Activated CD4-positive, alpha-beta T cell treated with anti-CD3 and anti-CD28 coated beads, Interleukin-2, amount 10 ng/mL, durations not matched to agents 7 days and 5 days (primary cell): ENCODE results near the gene ARHGAP10. TPM values are rescaled to one million over a fixed set of nuclear protein-coding genes. Genes with fewer than 3 reads are reported as not detected.

Experiments used
- CTCF ChIA-PET: fragments of 350-600 bp; sonication (Branson Sonifier 250); formaldehyde crosslinking; loops from one replicate; lab custom pipeline; 2021; ENCODE audit warnings: antibody characterized with exemption; lab: Charles Lee
- POLR2A ChIA-PET: fragments of 350-600 bp; sonication (Branson Sonifier 250); formaldehyde crosslinking; loops from one replicate; lab custom pipeline; 2021; ENCODE audit warnings: antibody characterized with exemption; lab: Charles Lee
- DNase-seq: peaks from one replicate; pipeline ENCODE4 v3.0.0-alpha.2; 2020
- H3K27ac Mint-ChIP-seq: one replicate; pipeline ENCODE4 v1.8.0; 2021; ENCODE audit warnings: mild to moderate bottlenecking, moderate library complexity, mixed read lengths
- H3K27me3 Mint-ChIP-seq: one replicate; pipeline ENCODE4 v1.8.0; 2021; ENCODE audit warnings: mixed read lengths
- H3K36me3 Mint-ChIP-seq: one replicate; pipeline ENCODE4 v1.8.0; 2021; ENCODE audit warnings: low read depth, mixed read lengths
- H3K4me1 Mint-ChIP-seq: one replicate; pipeline ENCODE4 v1.8.0; 2021; ENCODE audit warnings: mixed read lengths
- H3K4me3 Mint-ChIP-seq: one replicate; pipeline ENCODE4 v1.8.0; 2021; ENCODE audit warnings: mild to moderate bottlenecking, moderate library complexity, mixed read lengths
- H3K9me3 Mint-ChIP-seq: one replicate; pipeline ENCODE4 v1.8.0; 2021; ENCODE audit warnings: mixed read lengths
- total RNA-seq, 2 experiments: library from RNA; stranded (reverse); gene quantifications; one replicate each; pipeline ENCODE4 v1.2.3, GENCODE V29; 2021

Gene ARHGAP10, protein sequence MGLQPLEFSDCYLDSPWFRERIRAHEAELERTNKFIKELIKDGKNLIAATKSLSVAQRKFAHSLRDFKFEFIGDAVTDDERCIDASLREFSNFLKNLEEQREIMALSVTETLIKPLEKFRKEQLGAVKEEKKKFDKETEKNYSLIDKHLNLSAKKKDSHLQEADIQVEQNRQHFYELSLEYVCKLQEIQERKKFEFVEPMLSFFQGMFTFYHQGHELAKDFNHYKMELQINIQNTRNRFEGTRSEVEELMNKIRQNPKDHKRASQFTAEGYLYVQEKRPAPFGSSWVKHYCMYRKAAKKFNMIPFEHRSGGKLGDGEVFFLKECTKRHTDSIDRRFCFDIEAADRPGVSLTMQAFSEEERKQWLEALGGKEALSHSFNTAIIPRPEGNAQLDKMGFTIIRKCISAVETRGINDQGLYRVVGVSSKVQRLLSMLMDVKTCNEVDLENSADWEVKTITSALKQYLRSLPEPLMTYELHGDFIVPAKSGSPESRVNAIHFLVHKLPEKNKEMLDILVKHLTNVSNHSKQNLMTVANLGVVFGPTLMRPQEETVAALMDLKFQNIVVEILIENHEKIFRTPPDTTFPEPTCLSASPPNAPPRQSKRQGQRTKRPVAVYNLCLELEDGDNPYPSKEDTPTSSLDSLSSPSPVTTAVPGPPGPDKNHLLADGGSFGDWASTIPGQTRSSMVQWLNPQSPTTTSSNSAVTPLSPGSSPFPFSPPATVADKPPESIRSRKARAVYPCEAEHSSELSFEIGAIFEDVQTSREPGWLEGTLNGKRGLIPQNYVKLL
- 10 to 100 TPM in 1 of 2 experiments, 1 to 10 TPM in 1; 9.4 to 10.7 TPM for total RNA-seq

DNA sequence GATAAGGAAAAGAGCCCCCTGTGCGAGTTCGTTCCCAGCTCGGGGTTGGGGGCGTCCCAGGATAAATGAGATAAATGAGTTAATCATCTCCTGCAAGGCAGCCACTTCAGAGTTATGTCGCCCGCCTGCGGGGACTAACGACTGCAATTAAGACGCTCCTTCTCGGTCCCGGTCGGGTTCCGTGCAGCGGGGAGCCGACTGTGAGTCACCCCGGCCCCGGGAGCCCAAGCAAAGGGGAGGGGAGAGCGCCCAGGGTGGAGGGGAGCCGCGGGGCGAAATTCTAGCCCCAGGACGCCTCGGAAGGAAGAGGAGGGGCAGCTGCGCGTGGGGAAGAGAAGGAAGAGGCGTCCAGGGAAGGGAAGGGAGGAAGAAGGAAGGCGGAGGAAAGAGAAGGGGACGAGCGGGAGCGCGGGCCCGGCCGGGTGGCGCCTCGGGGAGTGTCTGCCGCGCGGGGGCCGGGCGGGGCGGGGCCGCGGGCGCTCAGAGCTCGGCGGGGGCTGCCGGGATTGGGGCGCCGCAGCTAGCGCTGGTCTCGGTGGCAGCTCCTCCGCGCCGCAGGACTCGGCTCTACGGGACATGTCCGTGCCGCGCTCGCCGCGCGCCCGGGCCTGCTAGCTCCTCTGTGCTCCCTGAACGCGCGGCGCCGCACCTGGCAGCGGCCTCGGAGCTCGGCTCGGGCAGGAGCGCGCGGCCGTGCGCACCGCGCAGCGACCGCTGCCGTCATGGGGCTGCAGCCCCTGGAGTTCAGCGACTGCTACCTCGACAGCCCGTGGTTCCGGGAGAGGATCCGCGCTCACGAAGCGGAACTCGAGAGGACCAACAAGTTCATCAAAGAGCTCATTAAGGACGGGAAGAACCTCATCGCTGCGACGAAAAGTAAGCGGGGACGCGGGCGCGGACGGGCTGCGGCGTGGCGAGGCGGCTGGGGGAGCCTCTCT, at the start of gene ARHGAP10:
ARHGAP10 (plus strand) TSS at position 509 of the 938 bp plus-strand sequence; CDS start at position 723, 214 bp downstream.
- peaks cover 43% of the 10 kb centered on the region for H3K4me1 Mint-ChIP-seq
- H3K36me3 Mint-ChIP-seq: no peaks in the 10 kb centered on the region
- ChIA-PET CTCF (interaction anchor here (0.6 to 1.7 kb wide), 11 partner anchors 10 to 135 kb away, joined by 3 to 9 read pairs (median 3); no protein-coding TSS in a partner anchor), POLR2A (interaction anchor here (0.7 to 1.1 kb wide), 2 partner anchors 18 to 60 kb away, joined by 3 to 5 read pairs; no protein-coding TSS in a partner anchor)
- peak; percentile 57 for DNase-seq
- no peaks in the 10 kb centered on the region for H3K9me3 Mint-ChIP-seq
- H3K4me3 Mint-ChIP-seq: peak within 1 kb of the TSS; percentile 90
- peaks cover 27% of the 10 kb centered on the region for H3K27me3 Mint-ChIP-seq
- peak within 1 kb of the TSS; percentile 91 for H3K27ac Mint-ChIP-seq

DNA sequence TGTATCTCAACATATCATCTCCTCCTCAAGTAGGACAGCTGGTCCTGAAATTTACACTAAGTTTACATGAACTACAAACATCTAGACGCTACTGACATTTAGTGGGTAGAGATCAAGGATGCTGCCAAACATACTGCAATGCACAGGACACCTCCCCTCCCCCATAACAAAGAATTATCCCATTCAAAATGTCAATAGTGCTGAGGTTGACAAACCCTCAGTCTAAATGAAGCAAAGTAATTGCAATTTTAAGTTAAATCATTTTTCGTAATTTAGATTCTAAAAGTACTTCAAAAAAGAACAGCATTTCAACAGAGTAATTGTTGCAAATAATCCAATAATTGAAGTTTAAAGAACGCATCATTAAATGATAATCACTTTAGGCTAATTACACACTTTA, 49.1 kb upstream of the ARHGAP10 start:
- ChIA-PET CTCF (interaction anchor here (1.1 to 2.8 kb wide), 3 partner anchors 8 to 183 kb away, joined by 3 to 23 read pairs (median 6); no protein-coding TSS in a partner anchor), POLR2A (no interaction called here)
- Mint-ChIP-seq H3K4me3 (peak overlapping the region; percentile 98), H3K27ac (peak overlapping the region; percentile 96), H3K4me1 (peaks cover 32% of the 10 kb centered on the region), H3K36me3 (peaks cover 19% of the 10 kb centered on the region), H3K27me3 (peaks cover 12% of the 10 kb centered on the region), H3K9me3 (no peaks in the 10 kb centered on the region)
- DNase-seq: no peak

DNA sequence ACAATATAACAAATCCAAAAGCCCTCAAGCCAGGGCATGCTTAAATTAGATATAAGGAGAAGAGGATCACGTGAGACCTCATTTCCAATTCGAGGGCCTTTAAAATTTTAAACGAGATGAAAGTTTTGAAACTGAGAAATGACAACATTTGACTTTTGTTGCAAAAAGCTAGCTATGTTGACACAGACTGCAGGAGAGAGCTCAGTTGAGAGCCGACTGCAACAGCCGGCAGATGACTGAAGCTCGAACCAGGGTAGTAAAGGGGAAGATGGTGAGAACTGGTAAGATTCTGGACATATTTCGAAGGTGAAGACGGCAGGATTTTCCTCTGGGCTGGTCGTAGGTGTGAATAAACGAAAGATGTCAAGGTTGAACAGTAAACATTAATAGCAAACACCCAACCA, 48.7 kb upstream of the ARHGAP10 start:
- Mint-ChIP-seq H3K36me3 (peaks cover 16% of the 10 kb centered on the region), H3K27ac (peak overlapping the region; percentile 96), H3K4me1 (peaks cover 32% of the 10 kb centered on the region), H3K9me3 (no peaks in the 10 kb centered on the region), H3K27me3 (peaks cover 12% of the 10 kb centered on the region), H3K4me3 (peak overlapping the region; percentile 98)
- peak; percentile 22 for DNase-seq
- POLR2A ChIA-PET: no interaction called here
- CTCF ChIA-PET: interaction anchor here (0.6 to 2.8 kb wide), 6 partner anchors 9 to 1300 kb away, joined by 3 to 23 read pairs (median 4); no protein-coding TSS in a partner anchor

DNA sequence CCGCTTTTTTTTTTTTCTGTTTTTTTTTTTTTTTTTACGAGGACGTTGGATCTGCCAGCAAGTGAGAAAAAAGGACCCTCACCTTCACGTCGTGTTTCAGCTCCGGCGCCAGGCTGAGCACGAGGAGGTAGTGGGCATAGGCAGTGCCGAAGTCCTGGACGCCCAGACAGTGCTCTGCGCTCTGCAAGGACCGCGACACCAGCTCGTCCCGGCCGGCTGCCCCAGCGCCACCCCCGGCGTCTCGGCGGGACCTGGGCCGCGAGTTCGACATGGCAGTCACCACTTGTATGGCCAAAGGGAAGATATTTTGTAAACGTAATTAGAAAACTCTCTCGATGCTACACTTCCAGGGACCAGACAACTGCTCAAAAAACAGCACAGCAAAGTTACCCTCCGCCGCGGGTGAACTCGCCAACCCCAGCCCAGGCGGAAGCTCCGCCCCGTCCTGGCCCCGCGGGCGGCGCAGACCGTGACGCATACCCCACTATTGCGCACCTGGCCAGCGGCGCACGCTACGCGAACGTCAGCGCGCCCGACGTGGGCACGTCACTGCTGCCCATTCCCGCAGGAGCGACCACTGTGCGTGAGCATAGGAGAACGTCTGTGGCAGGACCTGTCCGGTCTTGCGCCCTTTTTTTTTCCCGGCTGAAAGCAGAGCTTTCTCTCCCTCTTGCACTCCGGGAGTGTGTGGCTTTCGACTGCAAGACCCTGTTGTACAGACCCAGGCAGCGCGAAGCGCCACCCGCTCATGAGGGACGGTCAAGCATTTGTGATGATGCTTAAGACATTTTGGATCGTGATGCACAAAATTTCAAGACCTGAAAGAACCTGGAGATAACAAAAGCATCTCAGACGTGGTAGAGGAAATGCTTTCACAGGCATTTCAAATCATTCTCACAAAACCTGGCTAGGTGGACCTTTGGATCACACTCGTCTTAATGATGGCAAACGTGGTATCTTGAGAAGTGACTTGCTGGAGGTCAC, 47.9 kb upstream of the ARHGAP10 start, which contains the start of gene PRMT9:
PRMT9 (minus strand) TSS at position 447 of the 984 bp plus-strand sequence; CDS start at position 271, 176 bp downstream.
- no peaks in the 10 kb centered on the region for H3K9me3 Mint-ChIP-seq
- H3K27ac Mint-ChIP-seq: peak within 1 kb of the TSS; percentile 96
- POLR2A ChIA-PET: no interaction called here
- peaks cover 12% of the 10 kb centered on the region for H3K27me3 Mint-ChIP-seq
- CTCF ChIA-PET: interaction anchor here (0.6 to 2.8 kb wide), 11 partner anchors 9 to 1301 kb away, joined by 3 to 23 read pairs (median 3); no protein-coding TSS in a partner anchor
- peak within 1 kb of the TSS; percentile 98 for H3K4me3 Mint-ChIP-seq
- H3K36me3 Mint-ChIP-seq: peaks cover 8% of the 10 kb centered on the region
- H3K4me1 Mint-ChIP-seq: peaks cover 36% of the 10 kb centered on the region
- DNase-seq: peak; percentile 87

DNA sequence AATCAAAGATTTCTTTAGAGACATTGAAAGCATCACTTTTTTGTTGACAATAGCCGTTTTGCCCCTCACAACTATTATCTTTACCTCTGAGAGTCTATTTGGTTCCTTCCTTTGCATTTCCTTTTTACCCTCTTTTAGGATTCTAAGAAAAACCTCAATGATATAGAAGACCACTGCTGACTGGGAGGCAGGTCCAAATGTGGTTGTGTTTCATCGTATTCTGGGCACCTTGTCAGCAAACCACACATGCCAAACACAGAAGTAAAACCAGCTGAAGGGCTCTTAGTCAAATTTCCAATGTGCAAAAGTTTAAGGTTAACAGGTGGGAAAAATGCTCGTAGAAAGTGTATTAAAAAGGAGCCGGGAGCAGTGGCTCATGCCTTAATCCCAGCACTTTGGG, 42.8 kb upstream of the ARHGAP10 start:
- H3K4me3 Mint-ChIP-seq: peak overlapping the region; percentile 54

DNA sequence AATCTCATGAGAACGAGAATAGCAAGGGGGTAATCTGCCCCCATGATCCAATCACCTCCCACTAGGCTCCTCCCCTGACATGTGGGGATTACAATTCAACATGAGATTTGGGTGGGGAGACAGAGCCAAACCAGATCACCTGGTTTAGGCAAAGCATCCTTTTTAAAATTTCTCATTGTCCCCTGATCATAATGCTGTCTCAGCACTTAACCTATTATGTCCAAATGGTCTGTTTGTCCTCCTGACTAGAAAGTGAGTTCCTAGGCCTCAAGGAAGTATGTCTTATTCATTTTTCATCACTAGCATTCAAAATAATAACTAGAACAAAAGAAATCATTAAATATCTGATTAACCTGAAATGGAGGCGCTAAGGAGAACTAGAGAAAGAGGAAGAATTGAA, 40.1 kb upstream of the ARHGAP10 start:
- peaks cover 20% of the 10 kb centered on the region for H3K4me1 Mint-ChIP-seq
- POLR2A ChIA-PET: no interaction called here

More for the DNA sequence above, 42.8 kb upstream of the ARHGAP10 start:
- peak overlapping the region; percentile 87 for H3K27ac Mint-ChIP-seq
- CTCF ChIA-PET: interaction anchor here (0.6 to 2.2 kb wide), 4 partner anchors 68 to 177 kb away, joined by 3 to 8 read pairs (median 4); no protein-coding TSS in a partner anchor
- POLR2A ChIA-PET: no interaction called here
- peaks cover 28% of the 10 kb centered on the region for H3K4me1 Mint-ChIP-seq
- peaks cover 2% of the 10 kb centered on the region for H3K36me3 Mint-ChIP-seq
- peak; percentile 46 for DNase-seq
- no peaks in the 10 kb centered on the region for H3K9me3 Mint-ChIP-seq
- H3K27me3 Mint-ChIP-seq: peaks cover 20% of the 10 kb centered on the region

DNA sequence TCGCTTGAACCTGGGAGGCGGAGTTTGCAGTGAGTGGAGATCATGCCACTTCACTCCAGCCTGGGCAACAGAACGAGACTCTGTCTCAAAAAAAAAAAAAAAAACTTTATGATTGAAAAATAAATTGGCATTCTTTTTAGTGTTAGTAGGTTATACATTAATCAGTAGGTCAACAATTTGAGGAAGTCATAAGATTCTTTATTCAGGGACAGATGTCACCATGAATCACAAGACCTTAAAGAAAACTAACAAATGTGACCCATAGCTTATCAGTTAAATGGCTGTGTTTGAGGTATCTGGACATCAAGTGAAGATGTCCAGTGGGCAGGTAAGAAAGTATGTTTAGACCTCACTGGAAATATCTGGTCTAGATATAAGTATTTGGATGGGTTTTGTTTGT, 38.7 kb upstream of the ARHGAP10 start:
- CTCF ChIA-PET: interaction anchor here (1.0 to 2.2 kb wide), 2 partner anchors 9 to 174 kb away, joined by 3 to 7 read pairs; partner anchors contain the start of gene PRMT9

More for the DNA sequence above, 40.1 kb upstream of the ARHGAP10 start:
- peaks cover 2% of the 10 kb centered on the region for H3K36me3 Mint-ChIP-seq
- H3K27me3 Mint-ChIP-seq: peaks cover 12% of the 10 kb centered on the region
- no peak overlapping the region for H3K4me3 Mint-ChIP-seq
- no peaks in the 10 kb centered on the region for H3K9me3 Mint-ChIP-seq
- no peak overlapping the region for H3K27ac Mint-ChIP-seq
- DNase-seq: no peak
- CTCF ChIA-PET: interaction anchor here (1.2 to 2.2 kb wide), 2 partner anchors 8 to 175 kb away, joined by 4 to 7 read pairs; partner anchors contain the start of gene PRMT9

DNA sequence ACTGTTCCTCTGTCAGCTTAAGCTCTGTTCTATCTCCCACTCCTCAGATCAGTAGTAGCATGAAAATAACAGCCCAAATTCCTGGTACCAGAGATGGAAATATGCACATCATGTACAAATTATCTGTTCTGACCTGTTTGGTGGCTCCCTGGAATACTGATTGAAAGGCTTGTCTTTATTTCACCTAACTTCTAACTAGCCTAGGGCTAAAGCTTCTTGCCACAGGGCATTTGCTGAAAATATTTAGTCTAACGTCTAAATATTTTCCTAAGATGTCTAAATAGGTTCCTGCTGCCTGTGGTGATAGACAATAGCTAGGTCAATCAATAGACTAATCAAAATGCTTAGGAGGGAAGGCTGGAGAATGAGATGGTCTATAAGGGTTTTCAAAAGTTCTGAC, 35.0 kb upstream of the ARHGAP10 start:
- no peaks in the 10 kb centered on the region for H3K9me3 Mint-ChIP-seq
- H3K4me3 Mint-ChIP-seq: no peak overlapping the region
- peaks cover 17% of the 10 kb centered on the region for H3K27me3 Mint-ChIP-seq
- CTCF ChIA-PET: interaction anchor here (0.5 to 1.3 kb wide), 3 partner anchors 9 to 170 kb away, joined by 3 read pairs; no protein-coding TSS in a partner anchor
- H3K36me3 Mint-ChIP-seq: no peaks in the 10 kb centered on the region
- no peak overlapping the region for H3K27ac Mint-ChIP-seq
- no peak for DNase-seq
- H3K4me1 Mint-ChIP-seq: no peaks in the 10 kb centered on the region
- POLR2A ChIA-PET: no interaction called here

More for the DNA sequence above, 38.7 kb upstream of the ARHGAP10 start:
- no peaks in the 10 kb centered on the region for H3K9me3 Mint-ChIP-seq
- DNase-seq: no peak
- H3K4me3 Mint-ChIP-seq: no peak overlapping the region
- H3K36me3 Mint-ChIP-seq: peaks cover 2% of the 10 kb centered on the region
- POLR2A ChIA-PET: no interaction called here
- H3K27me3 Mint-ChIP-seq: peaks cover 16% of the 10 kb centered on the region
- H3K4me1 Mint-ChIP-seq: peaks cover 20% of the 10 kb centered on the region
- no peak overlapping the region for H3K27ac Mint-ChIP-seq

DNA sequence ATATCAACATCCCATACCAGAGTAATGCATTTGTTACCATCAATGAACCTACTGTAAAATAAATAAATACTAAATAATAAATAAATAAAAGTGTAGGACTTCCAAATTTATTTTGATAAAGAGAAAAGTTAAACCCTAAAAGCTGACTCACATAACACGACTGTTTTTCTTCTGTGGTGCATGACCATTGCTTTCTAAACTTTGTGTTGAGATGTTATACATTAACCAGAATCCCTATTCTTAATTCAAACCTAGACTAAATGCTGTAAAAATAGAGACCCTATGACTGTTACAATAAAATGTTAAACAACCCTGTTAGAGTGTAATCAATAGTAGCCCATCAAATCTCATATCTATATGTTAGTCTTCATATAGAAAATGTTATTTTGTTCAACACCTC, 27.0 kb upstream of the ARHGAP10 start:
- H3K36me3 Mint-ChIP-seq: no peaks in the 10 kb centered on the region
- no peak overlapping the region for H3K4me3 Mint-ChIP-seq
- ChIA-PET CTCF (no interaction called here), POLR2A (no interaction called here)
- DNase-seq: no peak
- H3K27me3 Mint-ChIP-seq: peaks cover 9% of the 10 kb centered on the region
- no peaks in the 10 kb centered on the region for H3K9me3 Mint-ChIP-seq
- no peak overlapping the region for H3K27ac Mint-ChIP-seq
- H3K4me1 Mint-ChIP-seq: peaks cover 7% of the 10 kb centered on the region

DNA sequence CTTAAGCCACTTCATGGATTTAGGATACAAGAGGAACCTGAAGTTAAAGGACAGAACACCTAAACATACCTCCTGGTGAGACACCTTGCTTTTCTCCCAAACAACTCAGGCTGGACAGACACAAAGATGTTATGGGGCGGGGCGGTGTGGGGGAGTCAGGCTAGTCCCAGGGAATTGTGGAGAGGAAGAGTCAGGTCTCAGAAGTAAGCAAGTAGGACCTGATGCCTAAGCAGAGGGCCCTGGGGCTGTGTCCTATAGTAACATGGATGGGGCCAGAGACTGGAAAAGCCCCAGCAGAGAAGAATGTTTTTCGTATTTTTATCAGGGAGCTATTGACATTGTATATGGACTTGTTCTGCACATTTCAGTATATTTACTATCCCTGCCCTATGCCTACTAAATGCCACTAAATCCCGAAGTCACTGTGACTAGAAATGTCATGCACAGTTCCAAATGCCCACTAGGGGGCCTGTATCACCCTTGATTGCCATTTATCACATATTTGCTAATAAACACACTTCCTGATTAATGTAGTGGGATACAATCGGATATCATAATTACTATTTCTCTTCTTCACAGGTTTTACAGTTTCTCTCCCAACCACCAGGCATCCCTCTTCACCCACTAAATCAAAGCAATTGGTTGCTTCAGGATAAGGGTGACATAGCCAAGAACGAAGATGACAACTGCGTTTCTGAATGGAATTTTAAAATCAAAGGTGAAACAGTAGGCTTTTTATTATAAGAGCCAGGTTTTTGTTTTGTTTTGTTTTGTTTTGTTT, 23.8 kb upstream of the ARHGAP10 start:
- Mint-ChIP-seq H3K27ac (no peak overlapping the region), H3K4me1 (peaks cover 7% of the 10 kb centered on the region), H3K9me3 (no peaks in the 10 kb centered on the region), H3K36me3 (no peaks in the 10 kb centered on the region), H3K4me3 (no peak overlapping the region), H3K27me3 (peaks cover 2% of the 10 kb centered on the region)
- ChIA-PET POLR2A (no interaction called here), CTCF (interaction anchor here (0.7 to 2.6 kb wide), 5 partner anchors 11 to 159 kb away, joined by 3 to 20 read pairs (median 3); no protein-coding TSS in a partner anchor)
- peak; percentile 59 for DNase-seq
